Measurements from ENCODE around the gene LIMD2.

GRCh38 chr17:63646488-63646806 lies 53.5 kb downstream of the LIMD2 start:
- no peak for TF ChIP-seq POLR2AphosphoS5 (IDR thresholded peaks at IDR 0.05; ENCODE audit: low read depth)
- no peak for TF ChIP-seq CTCF (IDR thresholded peaks at IDR 0.05; ENCODE audit: insufficient read depth, low read length)
- no peak for TF ChIP-seq GABPA (IDR thresholded peaks at IDR 0.05; ENCODE audit: low read depth)
- no peak for TF ChIP-seq REST (IDR thresholded peaks at IDR 0.05; ENCODE audit: insufficient replicate concordance, low read depth)
- peak; percentile 57; the same call in 1 of the 2 replicates for TF ChIP-seq SPI1 (IDR thresholded peaks at IDR 0.05; ENCODE audit: borderline replicate concordance, low read depth)

All from HL-60 (cell line).